ENCODE data around the gene PI4K2B. TPM values are rescaled to one million over a fixed set of nuclear protein-coding genes. Genes with fewer than 3 reads are reported as not detected.

Gene PI4K2B
- total and polyA plus RNA-seq, 2 experiments from 2014 or later: 6.7 to 21.4 TPM

DNA sequence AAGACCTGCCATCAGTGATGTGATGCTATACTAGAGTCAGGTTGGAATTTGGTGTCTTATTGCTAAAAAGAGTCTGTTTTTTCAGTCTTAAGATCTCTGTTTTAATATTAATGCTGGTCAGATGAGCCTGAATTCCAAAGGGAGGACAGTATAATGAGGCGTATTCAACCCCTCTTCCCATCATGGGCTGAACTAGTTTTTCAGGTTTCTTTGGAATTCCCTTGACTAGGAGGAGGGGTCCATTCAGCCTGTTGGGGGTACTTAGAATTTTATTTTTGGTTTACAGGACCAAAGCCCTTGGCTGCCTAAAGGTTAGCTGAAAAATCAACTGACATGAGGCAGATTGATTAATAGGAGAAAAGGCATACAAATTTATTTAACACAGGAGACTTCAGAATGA, 24.1 kb upstream of the PI4K2B start (continued):
- TF ChIP-seq ZNF462 (CRISPR knock-in tag; IDR thresholded peaks at IDR 0.05): no peak
- no peak for TF ChIP-seq NANOG (IDR thresholded peaks at IDR 0.05; ENCODE audit: borderline replicate concordance)
- no peak for TF ChIP-seq CREB1 (CRISPR knock-in tag; IDR thresholded peaks at IDR 0.05; ENCODE audit: low read depth)

GRCh38 chr4:25211721-25212120, 22.1 kb upstream of the PI4K2B start:
- Histone ChIP-seq H3K36me3 (ENCODE audit: insufficient read depth) (no peaks in the 10 kb centered on the region), H3K27ac (ENCODE audit: low read depth) (no peak overlapping the region), H3K27me3 (ENCODE audit: insufficient read depth) (no peaks in the 10 kb centered on the region), H3F3A (replicated peaks; ENCODE audit: low read depth) (no peaks in the 10 kb centered on the region), H3K9me2 (ENCODE audit: insufficient read depth) (peaks cover 39% of the 10 kb centered on the region), H3K4me1 (ENCODE audit: insufficient read depth) (peaks cover 23% of the 10 kb centered on the region), H3K4me3 (no peak overlapping the region), H2AFZ (no peak overlapping the region), H3K79me2 (replicated peaks; ENCODE audit: insufficient read depth) (no peaks in the 10 kb centered on the region), H4K20me1 (replicated peaks; ENCODE audit: insufficient read depth) (no peaks in the 10 kb centered on the region), H3K4me2 (no peak overlapping the region)
- no peak overlapping the region for H3K4me3 Mint-ChIP-seq
- H3K9me3 Mint-ChIP-seq: peaks cover 13% of the 10 kb centered on the region; the same call in 2 of the 3 replicates
- ATAC-seq: no peak
- peaks cover 16% of the 10 kb centered on the region for H3K36me3 Mint-ChIP-seq (ENCODE audit: low read depth)
- peaks cover 1% of the 10 kb centered on the region for H3K27me3 Mint-ChIP-seq (ENCODE audit: insufficient read depth, low read depth, poor library complexity)
- no peak overlapping the region for H3K27ac Mint-ChIP-seq
- H3K4me1 Mint-ChIP-seq: peaks cover 19% of the 10 kb centered on the region
- no peak for DNase-seq (ENCODE audit: low spot score)
- TF ChIP-seq CTCF (conservative IDR thresholded peaks at IDR 0.05; ENCODE audit: low read depth in 2 of 2) (no peak), ZNF114 (CRISPR knock-in tag; IDR thresholded peaks at IDR 0.05) (no peak), ETS1 (IDR thresholded peaks at IDR 0.05) (no peak), JUNB (IDR thresholded peaks at IDR 0.05; ENCODE audit: unreplicated experiment) (no peak), EZH2phosphoT487 (IDR thresholded peaks at IDR 0.05; ENCODE audit: unreplicated experiment) (no peak), ZNF331 (CRISPR knock-in tag; IDR thresholded peaks at IDR 0.05; ENCODE audit: low read depth) (no peak)
